Adrenal gland (tissue), 5 donors: Measurements from ENCODE around the gene SLC51B.
A peak's percentile ranks its signal among the peaks of the same experiment; 100 is the strongest.

Experiments used
- POLR2A ChIP-seq, 2 donors: fragments of 450-650 bp; IDR thresholded peaks; one replicate each; pipeline ENCODE4 v1.6.1; 2017; ENCODE audit warnings: antibody characterized with exemption in 2 of 2, mild to moderate bottlenecking in 2 of 2, moderate library complexity in 1 of 2
- TF ChIP-seq, protein P1 (sequence below), 6 experiments: fragments of 450-650 bp in 4 of 6; fragments of 200-600 bp in 2 of 6; sonication (generic) in 1 of 6; IDR thresholded peaks; 1 replicate in 5 of 6; 2 replicates in 1 of 6; pipeline versions ENCODE4 v1.5.1 to v1.8.0; 2016 to 2021; ENCODE audit warnings: antibody characterized with exemption in 6 of 6, mild to moderate bottlenecking in 2 of 6, moderate library complexity in 1 of 6
- donor health status: DM: no; HTN: no; CAD: no.

DNA sequence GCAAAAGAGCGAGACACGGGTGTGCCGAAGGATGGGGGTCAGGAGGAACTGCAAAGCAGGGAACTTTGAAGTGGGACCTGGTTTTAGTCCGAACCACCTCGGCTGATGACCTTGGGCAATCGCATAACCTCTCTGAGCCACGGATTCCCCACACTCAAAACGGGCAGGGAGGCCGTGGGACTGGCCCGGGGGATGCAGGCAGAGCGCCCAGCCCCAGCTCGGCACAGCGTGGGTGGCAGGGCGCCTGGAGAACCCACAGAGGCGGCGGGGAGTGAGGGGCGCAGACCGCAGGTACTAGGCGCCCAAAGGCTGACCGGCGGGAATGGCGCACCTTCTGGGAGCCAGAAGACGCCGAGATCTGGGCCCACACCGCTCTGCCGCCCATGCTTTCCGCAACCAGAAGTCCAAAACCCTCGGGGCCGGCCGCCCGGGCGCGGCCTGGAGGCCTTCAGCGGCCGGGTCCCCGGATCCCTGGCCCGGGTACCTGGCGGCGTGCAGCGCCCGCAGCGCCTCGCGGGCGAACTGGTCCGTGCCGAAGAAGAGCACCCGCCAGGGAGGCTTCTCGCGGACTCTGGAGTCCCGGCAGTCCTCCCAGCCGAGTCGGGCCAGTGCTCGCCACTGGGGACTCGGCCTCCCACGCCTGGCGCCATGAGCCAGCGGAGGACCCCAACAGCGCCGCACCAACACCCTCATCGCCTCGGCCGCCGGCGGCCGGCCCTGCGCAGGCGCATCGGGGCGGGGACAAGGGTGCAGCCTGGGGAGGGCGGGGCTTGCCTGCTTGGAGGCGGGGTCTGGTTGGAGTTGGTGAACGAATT, 16.1 kb upstream of the SLC51B start, which contains the start of gene MTFMT:
- TF ChIP-seq, protein P1, sequence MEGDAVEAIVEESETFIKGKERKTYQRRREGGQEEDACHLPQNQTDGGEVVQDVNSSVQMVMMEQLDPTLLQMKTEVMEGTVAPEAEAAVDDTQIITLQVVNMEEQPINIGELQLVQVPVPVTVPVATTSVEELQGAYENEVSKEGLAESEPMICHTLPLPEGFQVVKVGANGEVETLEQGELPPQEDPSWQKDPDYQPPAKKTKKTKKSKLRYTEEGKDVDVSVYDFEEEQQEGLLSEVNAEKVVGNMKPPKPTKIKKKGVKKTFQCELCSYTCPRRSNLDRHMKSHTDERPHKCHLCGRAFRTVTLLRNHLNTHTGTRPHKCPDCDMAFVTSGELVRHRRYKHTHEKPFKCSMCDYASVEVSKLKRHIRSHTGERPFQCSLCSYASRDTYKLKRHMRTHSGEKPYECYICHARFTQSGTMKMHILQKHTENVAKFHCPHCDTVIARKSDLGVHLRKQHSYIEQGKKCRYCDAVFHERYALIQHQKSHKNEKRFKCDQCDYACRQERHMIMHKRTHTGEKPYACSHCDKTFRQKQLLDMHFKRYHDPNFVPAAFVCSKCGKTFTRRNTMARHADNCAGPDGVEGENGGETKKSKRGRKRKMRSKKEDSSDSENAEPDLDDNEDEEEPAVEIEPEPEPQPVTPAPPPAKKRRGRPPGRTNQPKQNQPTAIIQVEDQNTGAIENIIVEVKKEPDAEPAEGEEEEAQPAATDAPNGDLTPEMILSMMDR (IDR thresholded peaks at IDR 0.05): peak in 1 of 6 experiments; percentile 15
- TF ChIP-seq POLR2A (IDR thresholded peaks at IDR 0.05): peak; percentile 67 to 79
